NT2/D1 (cell line): Measurements from ENCODE around the gene RRP36.
A peak's percentile ranks its signal among the peaks of the same experiment; 100 is the strongest.

ENCODE experiments used
- DNase-seq: peaks from one replicate; pipeline ENCODE4 v3.0.0-alpha.2; 2011; ENCODE audit warnings: low read depth, low spot score
- H3K27me3 ChIP-seq: 2 replicates; pipeline ENCODE4 v1.6.0; 2011; ENCODE audit warnings: mild to moderate bottlenecking; ENCODE audit not compliant: insufficient read length, insufficient read depth
- H3K36me3 ChIP-seq: 2 replicates; pipeline ENCODE4 v1.6.1; 2011; ENCODE audit warnings: mild to moderate bottlenecking, low read length, mixed read lengths; ENCODE audit not compliant: insufficient read depth, insufficient read length
- H3K4me1 ChIP-seq: 2 replicates; pipeline ENCODE4 v1.5.1; 2011; ENCODE audit not compliant: insufficient read depth, insufficient read length
- H3K4me3 ChIP-seq: 2 replicates; pipeline ENCODE4 v1.5.1; 2011; ENCODE audit warnings: low read depth; ENCODE audit not compliant: insufficient read length
- H3K9ac ChIP-seq: 2 replicates; pipeline ENCODE4 v1.6.0; 2011; ENCODE audit warnings: low read depth; ENCODE audit not compliant: insufficient read length
- H3K9me3 ChIP-seq: 2 replicates; pipeline ENCODE4 v1.5.1; 2011; ENCODE audit warnings: mild to moderate bottlenecking, low read length; ENCODE audit not compliant: insufficient read depth
- SUZ12 ChIP-seq: IDR thresholded peaks from 2 replicates; pipeline ENCODE4 v1.6.1; 2011; ENCODE audit not compliant: insufficient read length, insufficient read depth; ENCODE audit errors: extremely low read depth
- YY1 ChIP-seq: IDR thresholded peaks from 2 replicates; pipeline ENCODE4 v1.6.1; 2011; ENCODE audit not compliant: insufficient read length, insufficient read depth
- ZNF274 ChIP-seq: IDR thresholded peaks from 2 replicates; pipeline ENCODE4 v1.6.1; 2011; ENCODE audit warnings: mild to moderate bottlenecking, low read depth, low read length

Gene RRP36, protein sequence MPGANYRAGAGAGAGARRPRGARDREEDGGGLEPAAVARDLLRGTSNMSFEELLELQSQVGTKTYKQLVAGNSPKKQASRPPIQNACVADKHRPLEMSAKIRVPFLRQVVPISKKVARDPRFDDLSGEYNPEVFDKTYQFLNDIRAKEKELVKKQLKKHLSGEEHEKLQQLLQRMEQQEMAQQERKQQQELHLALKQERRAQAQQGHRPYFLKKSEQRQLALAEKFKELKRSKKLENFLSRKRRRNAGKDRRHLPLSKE

DNA sequence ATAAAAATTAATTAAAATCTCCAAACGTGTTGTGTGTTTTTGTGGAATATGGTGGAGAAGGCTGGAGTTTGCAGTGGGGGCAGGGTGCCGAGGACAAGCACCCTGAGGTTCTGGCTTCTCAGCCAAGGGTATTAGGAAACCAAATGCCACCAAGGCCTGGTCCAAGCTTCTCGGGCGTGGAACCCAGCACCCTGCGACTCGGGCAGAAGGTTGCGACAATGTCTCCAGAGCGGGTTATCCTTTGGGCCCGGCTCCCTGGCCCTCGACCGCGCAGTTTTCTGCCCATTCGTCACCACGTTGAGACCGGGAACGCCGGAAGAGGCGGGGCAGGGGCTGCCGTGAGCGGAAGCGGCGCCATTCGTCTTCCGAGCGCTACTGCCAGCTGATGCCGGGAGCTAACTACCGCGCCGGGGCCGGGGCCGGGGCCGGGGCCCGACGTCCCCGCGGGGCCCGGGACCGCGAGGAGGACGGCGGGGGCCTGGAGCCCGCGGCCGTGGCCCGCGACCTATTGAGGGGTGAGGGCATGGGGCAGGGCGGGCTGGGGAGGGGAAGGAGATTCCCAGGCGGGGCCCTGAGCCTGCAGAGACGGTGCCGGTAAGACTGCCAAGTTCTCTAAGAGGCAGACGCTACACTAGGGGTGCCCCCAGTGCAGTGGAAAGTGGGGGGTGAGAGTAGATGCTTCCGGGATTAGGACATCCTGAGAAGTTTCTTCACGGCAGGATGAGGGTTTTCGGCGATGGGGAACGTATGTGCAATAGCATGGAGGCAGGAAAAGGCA, at the start of gene RRP36:
TSS of gene RRP36 (plus strand) at position 354 of the 778 bp plus-strand sequence. CDS start at position 386, 32 bp downstream.
- no peaks in the 10 kb centered on the region for H3K9me3 ChIP-seq
- DNase-seq = no peak
- TF ChIP-seq SUZ12 = no peak
- TF ChIP-seq ZNF274 = no peak
- peak; percentile 18 for TF ChIP-seq YY1
- H3K27me3 ChIP-seq = no peaks in the 10 kb centered on the region
- peak within 1 kb of the TSS; percentile 88 for H3K9ac ChIP-seq
- peaks cover 70% of the 10 kb centered on the region for H3K36me3 ChIP-seq
- peaks cover 7% of the 10 kb centered on the region for H3K4me1 ChIP-seq
- peak within 1 kb of the TSS; percentile 84 for H3K4me3 ChIP-seq

DNA sequence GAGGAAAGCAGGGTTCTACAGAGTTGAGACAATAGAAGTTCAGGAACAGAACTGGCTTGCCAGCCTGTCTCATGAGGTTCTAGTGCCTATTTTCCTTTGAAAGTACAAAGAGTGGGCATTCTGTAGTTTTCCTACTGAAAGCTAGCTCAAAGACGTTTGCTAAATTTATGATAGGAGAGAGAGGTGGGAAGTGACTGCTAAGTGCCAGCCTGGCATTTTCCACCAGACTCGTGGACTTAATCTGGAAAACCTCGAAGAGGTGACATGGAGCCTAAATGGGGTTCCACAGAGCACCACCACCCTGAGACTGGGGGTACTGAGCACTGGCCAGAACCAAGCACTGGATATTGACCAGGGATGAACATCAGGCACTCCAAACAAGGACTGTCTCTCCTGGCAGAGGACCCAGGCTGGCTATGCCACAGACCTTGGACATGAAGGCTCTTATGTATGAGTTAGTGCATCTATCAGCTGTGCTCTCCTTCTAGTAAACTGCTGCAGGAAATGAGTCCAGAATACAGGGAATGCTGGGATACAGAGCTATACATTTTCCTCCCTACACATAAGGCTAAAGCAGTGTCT, 49.6 kb upstream of the RRP36 start:
- TF ChIP-seq ZNF274 (no peak), YY1 (no peak), SUZ12 (no peak)
- H3K4me3 ChIP-seq = no peak overlapping the region
- H3K9me3 ChIP-seq = no peaks in the 10 kb centered on the region
- DNase-seq = no peak
- H3K36me3 ChIP-seq = peaks cover 49% of the 10 kb centered on the region
- H3K9ac ChIP-seq = no peak overlapping the region
- no peaks in the 10 kb centered on the region for H3K27me3 ChIP-seq
- peaks cover 5% of the 10 kb centered on the region for H3K4me1 ChIP-seq

DNA sequence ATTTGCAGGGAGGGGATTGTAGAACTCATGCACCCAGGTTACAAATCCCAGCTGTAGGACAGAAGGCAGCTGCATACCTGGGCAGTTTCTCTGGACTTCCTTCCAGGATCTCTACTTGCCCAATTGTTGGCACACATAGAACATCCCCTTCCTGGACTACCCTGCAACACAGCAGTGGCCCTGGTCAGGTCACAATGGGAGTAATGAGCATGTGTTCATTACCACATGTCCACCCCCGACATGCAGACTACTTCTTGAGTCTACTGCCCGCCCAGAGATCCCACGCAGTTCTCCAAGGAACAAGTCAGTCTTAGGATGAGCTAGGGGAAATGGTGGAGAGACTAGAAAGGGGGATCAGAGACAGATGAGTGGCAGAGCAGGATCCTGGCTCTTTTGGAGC, 47.5 kb upstream of the RRP36 start:
- peaks cover 33% of the 10 kb centered on the region for H3K36me3 ChIP-seq
- no peaks in the 10 kb centered on the region for H3K27me3 ChIP-seq

DNA sequence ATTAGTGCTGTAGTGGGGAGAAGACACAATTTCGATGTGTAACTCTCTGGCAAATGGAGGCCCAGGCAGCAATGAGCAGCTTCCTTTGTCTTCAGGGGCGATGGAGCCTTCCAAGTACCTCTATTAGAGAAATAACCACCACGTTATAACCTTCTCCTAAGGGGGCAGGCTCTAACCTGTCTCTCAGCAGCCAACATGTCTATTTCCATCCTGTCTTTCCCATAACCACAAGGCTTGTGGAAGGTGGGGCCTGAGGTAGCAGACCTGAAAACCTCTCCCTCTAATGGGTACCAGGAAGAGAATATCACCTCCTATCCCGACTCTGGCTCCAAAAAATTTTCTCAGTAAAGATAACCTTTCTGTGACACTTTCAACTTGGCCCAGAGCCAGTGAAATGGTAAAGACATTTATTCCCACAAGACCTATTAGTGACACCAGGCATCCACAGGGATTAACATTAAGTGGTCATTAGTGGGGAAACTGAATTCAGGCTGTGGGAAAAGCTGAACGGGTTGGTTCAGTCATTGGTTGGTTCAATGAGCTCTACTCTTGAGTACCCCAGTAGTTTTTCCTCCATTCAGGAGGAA, 46.4 kb upstream of the RRP36 start:
- peaks cover 22% of the 10 kb centered on the region for H3K36me3 ChIP-seq
- TF ChIP-seq SUZ12 = no peak
- TF ChIP-seq ZNF274 = no peak
- no peak for TF ChIP-seq YY1

More for the DNA sequence above, 47.5 kb upstream of the RRP36 start:
- no peak for DNase-seq
- TF ChIP-seq ZNF274 (no peak), YY1 (no peak), SUZ12 (no peak)
- Histone ChIP-seq H3K9me3 (no peaks in the 10 kb centered on the region), H3K4me3 (no peak overlapping the region), H3K4me1 (peaks cover 2% of the 10 kb centered on the region), H3K9ac (no peak overlapping the region)

DNA sequence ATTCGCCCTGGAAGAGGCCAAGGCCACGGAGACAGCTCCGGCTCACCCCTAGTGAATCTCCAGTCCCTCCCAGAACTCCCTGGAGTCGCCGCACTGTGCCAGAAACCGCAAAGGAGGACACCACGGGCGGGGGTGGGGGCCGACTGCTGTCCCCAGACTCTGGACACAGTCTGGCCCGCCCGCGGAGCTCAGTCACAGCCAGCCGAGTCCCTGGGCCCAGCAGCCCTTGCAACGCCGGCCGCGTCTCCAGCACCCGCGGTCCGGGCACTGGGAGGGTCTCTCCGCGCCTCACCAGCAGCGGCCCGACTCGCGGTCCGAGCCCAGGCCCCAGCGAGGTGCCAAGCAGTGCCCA, 43.0 kb upstream of the RRP36 start:
- Histone ChIP-seq H3K36me3 (peaks cover 15% of the 10 kb centered on the region), H3K4me1 (no peaks in the 10 kb centered on the region), H3K9ac (peak overlapping the region; percentile 91), H3K27me3 (no peaks in the 10 kb centered on the region), H3K9me3 (no peaks in the 10 kb centered on the region), H3K4me3 (peak overlapping the region; percentile 67)
- TF ChIP-seq ZNF274 = no peak
- no peak for TF ChIP-seq SUZ12
- TF ChIP-seq YY1 = no peak
- no peak for DNase-seq

More for the DNA sequence above, 46.4 kb upstream of the RRP36 start:
- no peaks in the 10 kb centered on the region for H3K27me3 ChIP-seq
- no peaks in the 10 kb centered on the region for H3K9me3 ChIP-seq
- no peak for DNase-seq
- no peak overlapping the region for H3K9ac ChIP-seq
- no peak overlapping the region for H3K4me3 ChIP-seq
- no peaks in the 10 kb centered on the region for H3K4me1 ChIP-seq

DNA sequence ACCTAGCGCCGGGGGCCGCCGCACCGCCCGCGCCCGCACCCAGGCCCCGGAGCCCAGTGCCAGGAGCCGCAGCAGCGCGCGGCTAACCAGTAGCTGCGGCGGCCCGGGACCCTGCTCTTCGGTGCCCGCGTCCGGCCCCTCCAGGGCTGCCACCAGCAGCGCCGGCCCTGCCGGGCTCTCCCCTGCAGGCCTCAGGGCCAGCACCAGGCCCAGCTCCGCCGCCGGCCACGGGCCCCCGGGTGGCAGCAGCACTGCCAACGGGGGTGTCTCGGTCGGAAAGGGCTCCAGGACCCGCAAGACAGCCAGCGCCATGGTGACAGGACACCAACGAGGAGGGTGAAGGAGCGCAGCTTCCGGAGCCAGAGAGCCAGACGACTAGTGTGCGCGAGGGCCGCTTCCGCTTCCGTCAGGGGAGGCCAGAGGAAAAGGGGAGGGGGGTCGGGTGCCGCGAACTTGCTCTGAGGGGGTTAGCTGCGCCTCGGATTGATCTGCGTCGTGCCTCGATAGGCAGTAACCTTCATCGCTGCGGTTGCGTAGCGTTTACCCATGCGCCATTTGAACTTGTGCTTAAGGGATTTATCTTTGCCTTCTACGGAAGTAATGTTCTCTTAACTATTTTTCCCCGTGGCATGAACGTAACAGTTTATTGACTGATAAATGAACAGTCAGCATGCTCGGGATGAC, 42.4 kb upstream of the RRP36 start, which contains the start of gene PEX6:
TSS of gene PEX6 (minus strand) at position 343 of the 684 bp plus-strand sequence. CDS start at position 312, 31 bp downstream.
- DNase-seq = peak; percentile 76
- peak within 1 kb of the TSS; percentile 91 for H3K9ac ChIP-seq
- H3K9me3 ChIP-seq = no peaks in the 10 kb centered on the region
- peaks cover 10% of the 10 kb centered on the region for H3K36me3 ChIP-seq
- peaks cover 2% of the 10 kb centered on the region for H3K4me1 ChIP-seq
- H3K27me3 ChIP-seq = no peaks in the 10 kb centered on the region
- H3K4me3 ChIP-seq = peak within 1 kb of the TSS; percentile 67
- TF ChIP-seq ZNF274 (no peak), YY1 (no peak), SUZ12 (no peak)
